GM06990 (cell line): ENCODE results near the gene RBMX.
"Not testable (repeated sequence)": the region's sequence is repeated elsewhere in the genome, so short reads cannot be mapped to it uniquely, and the experiment has no call there.

Experiments used
- DNase-seq: peaks from one replicate; pipeline ENCODE4 v3.0.0-alpha.2; 2011; ENCODE audit not compliant: insufficient read length; ENCODE audit errors: extremely low read depth
- H3K27me3 ChIP-seq: replicated peaks from 2 replicates; pipeline ENCODE4 v1.6.0; 2011; ENCODE audit warnings: low read length; ENCODE audit not compliant: control insufficient read depth, insufficient read depth
- H3K36me3 ChIP-seq: 2 replicates; pipeline ENCODE4 v1.5.1; 2011; ENCODE audit warnings: low read length; ENCODE audit not compliant: control insufficient read depth, insufficient read depth
- H3K4me3 ChIP-seq: replicated peaks from 2 replicates; pipeline ENCODE4 v1.5.1; 2011; ENCODE audit warnings: low read depth, mild to moderate bottlenecking, control low read depth, low read length
- CTCF ChIP-seq: IDR thresholded peaks from 2 replicates; pipeline ENCODE4 v1.5.1; 2011; ENCODE audit warnings: low read length, control low read depth, mild to moderate bottlenecking, inconsistent platforms; ENCODE audit not compliant: insufficient read depth, poor library complexity, severe bottlenecking

RBMX gene

GRCh38 chrX:136880452-136881013 is at the start of gene RBMX:
Gene RBMX (minus strand): TSS chrX:136880725. CDS start chrX:136879427, 1,298 bp downstream.
- peak within 1 kb of the TSS; percentile 72 for H3K4me3 ChIP-seq
- H3K36me3 ChIP-seq: peaks cover 3% of the 10 kb centered on the region
- H3K27me3 ChIP-seq: no peaks in the 10 kb centered on the region
- DNase-seq: peak; percentile 86
- no peak for TF ChIP-seq CTCF

- not testable (repeated sequence) for H3K36me3 ChIP-seq, H3K4me3 ChIP-seq, DNase-seq, H3K27me3 ChIP-seq
Observed at GRCh38 chrX:136921438-136921837, 40.9 kb upstream of the RBMX start.

GRCh38 chrX:136920001-136920400 is 39.5 kb upstream of the RBMX start:
- no peak for TF ChIP-seq CTCF
- Histone ChIP-seq H3K4me3 (no peak overlapping the region), H3K36me3 (no peaks in the 10 kb centered on the region), H3K27me3 (no peaks in the 10 kb centered on the region)
- no peak for DNase-seq

GRCh38 chrX:136916827-136917226 is 36.3 kb upstream of the RBMX start:
- no peak for TF ChIP-seq CTCF
- Histone ChIP-seq H3K27me3 (no peaks in the 10 kb centered on the region), H3K36me3 (no peaks in the 10 kb centered on the region), H3K4me3 (no peak overlapping the region)
- no peak for DNase-seq

- not testable (repeated sequence) for H3K27me3 ChIP-seq, H3K4me3 ChIP-seq, H3K36me3 ChIP-seq, DNase-seq
Observed at GRCh38 chrX:136911661-136912060, 31.1 kb upstream of the RBMX start.

GRCh38 chrX:136911253-136911652 is 30.7 kb upstream of the RBMX start:
- Histone ChIP-seq H3K4me3 (no peak overlapping the region), H3K27me3 (no peaks in the 10 kb centered on the region), H3K36me3 (no peaks in the 10 kb centered on the region)
- no peak for DNase-seq
- TF ChIP-seq CTCF: no peak

GRCh38 chrX:136910565-136911035 is 30.1 kb upstream of the RBMX start:
- Histone ChIP-seq H3K27me3 (no peaks in the 10 kb centered on the region), H3K36me3 (no peaks in the 10 kb centered on the region), H3K4me3 (peak overlapping the region; percentile 73)
- DNase-seq: no peak
- TF ChIP-seq CTCF: no peak
